ENCODE results near the gene TASOR. TPM values are rescaled to one million over a fixed set of nuclear protein-coding genes. Genes with fewer than 3 reads are reported as not detected.
"Not testable (repeated sequence)": the region's sequence is repeated elsewhere in the genome, so short reads cannot be mapped to it uniquely, and the experiment has no call there.

The TASOR gene
- total RNA-seq, 2 experiments from 2014 or later, result 50.5 TPM

- DNase-seq, result no peak
- peaks cover 2% of the 10 kb centered on the region for H3K36me3 Mint-ChIP-seq
- peak overlapping the region; percentile 28 for H3K27ac Mint-ChIP-seq
- H3K4me3 Mint-ChIP-seq, result peak overlapping the region; percentile 1
- H3K9me3 Mint-ChIP-seq, result peaks cover 2% of the 10 kb centered on the region
- H3K4me1 Mint-ChIP-seq, result peaks cover 39% of the 10 kb centered on the region
- no peaks in the 10 kb centered on the region for H3K27me3 Mint-ChIP-seq
These were observed 10.7 kb upstream of the TASOR start for GRCh38 chr3:56693750-56694149.

GRCh38 chr3:56692520-56693433 is 9.7 kb upstream of the TASOR start:
- H3K27me3 Mint-ChIP-seq, H3K36me3 Mint-ChIP-seq, H3K9me3 Mint-ChIP-seq: not testable (repeated sequence)
- peak overlapping the region; percentile 77 for H3K4me3 Mint-ChIP-seq
- H3K27ac Mint-ChIP-seq, result peak overlapping the region; percentile 81
- peaks cover 47% of the 10 kb centered on the region for H3K4me1 Mint-ChIP-seq
- DNase-seq, result peak; percentile 36

GRCh38 chr3:56692001-56692365 is 8.9 kb upstream of the TASOR start:
- not testable (repeated sequence) for H3K4me3 Mint-ChIP-seq, H3K27me3 Mint-ChIP-seq, H3K9me3 Mint-ChIP-seq, H3K27ac Mint-ChIP-seq, DNase-seq, H3K36me3 Mint-ChIP-seq
- peaks cover 48% of the 10 kb centered on the region for H3K4me1 Mint-ChIP-seq

- no peak overlapping the region for H3K27ac Mint-ChIP-seq
- peaks cover 2% of the 10 kb centered on the region for H3K9me3 Mint-ChIP-seq
- H3K4me3 Mint-ChIP-seq, result no peak overlapping the region
- H3K36me3 Mint-ChIP-seq, result peaks cover 2% of the 10 kb centered on the region
- no peak for DNase-seq
- peaks cover 46% of the 10 kb centered on the region for H3K4me1 Mint-ChIP-seq
- H3K27me3 Mint-ChIP-seq, result no peaks in the 10 kb centered on the region
These were observed 8.3 kb upstream of the TASOR start for GRCh38 chr3:56691165-56692000.

GRCh38 chr3:56689303-56689702 is 6.2 kb upstream of the TASOR start:
- H3K27ac Mint-ChIP-seq, result no peak overlapping the region
- H3K4me1 Mint-ChIP-seq, result peaks cover 27% of the 10 kb centered on the region
- no peak overlapping the region for H3K4me3 Mint-ChIP-seq
- H3K9me3 Mint-ChIP-seq, result peaks cover 2% of the 10 kb centered on the region
- H3K27me3 Mint-ChIP-seq, result no peaks in the 10 kb centered on the region
- DNase-seq, result no peak
- peaks cover 4% of the 10 kb centered on the region for H3K36me3 Mint-ChIP-seq

GRCh38 chr3:56688191-56688590 is 5.1 kb upstream of the TASOR start:
- Mint-ChIP-seq H3K27me3 (no peaks in the 10 kb centered on the region), H3K27ac (no peak overlapping the region), H3K9me3 (no peaks in the 10 kb centered on the region), H3K36me3 (peaks cover 13% of the 10 kb centered on the region), H3K4me1 (peaks cover 20% of the 10 kb centered on the region), H3K4me3 (no peak overlapping the region)
- DNase-seq, result no peak

- peaks cover 43% of the 10 kb centered on the region for H3K36me3 Mint-ChIP-seq
- peaks cover 1% of the 10 kb centered on the region for H3K9me3 Mint-ChIP-seq
- no peaks in the 10 kb centered on the region for H3K27me3 Mint-ChIP-seq
- peaks cover 39% of the 10 kb centered on the region for H3K4me1 Mint-ChIP-seq
- DNase-seq, result no peak
- no peak overlapping the region for H3K27ac Mint-ChIP-seq
- no peak overlapping the region for H3K4me3 Mint-ChIP-seq
These were observed 964 bp upstream of the TASOR start for GRCh38 chr3:56684029-56684428.

- peak; percentile 82 for DNase-seq
- peak overlapping the region; percentile 96 for H3K27ac Mint-ChIP-seq
- H3K4me1 Mint-ChIP-seq, result peaks cover 39% of the 10 kb centered on the region
- H3K27me3 Mint-ChIP-seq, result no peaks in the 10 kb centered on the region
- peaks cover 51% of the 10 kb centered on the region for H3K36me3 Mint-ChIP-seq
- peak overlapping the region; percentile 98 for H3K4me3 Mint-ChIP-seq
- peaks cover 4% of the 10 kb centered on the region for H3K9me3 Mint-ChIP-seq
These were observed 473 bp downstream of the TASOR start for GRCh38 chr3:56682462-56683121.

- Mint-ChIP-seq H3K36me3 (peaks cover 57% of the 10 kb centered on the region), H3K9me3 (peaks cover 4% of the 10 kb centered on the region), H3K4me1 (peaks cover 44% of the 10 kb centered on the region), H3K27ac (peak overlapping the region; percentile 96), H3K27me3 (no peaks in the 10 kb centered on the region), H3K4me3 (peak overlapping the region; percentile 98)
- DNase-seq, result no peak
These were observed 1.0 kb downstream of the TASOR start for GRCh38 chr3:56681984-56682461.

GRCh38 chr3:56680054-56680580 is 2.9 kb downstream of the TASOR start:
- peaks cover 6% of the 10 kb centered on the region for H3K9me3 Mint-ChIP-seq
- no peak for DNase-seq
- peaks cover 47% of the 10 kb centered on the region for H3K4me1 Mint-ChIP-seq
- H3K4me3 Mint-ChIP-seq, result peak overlapping the region; percentile 22
- no peak overlapping the region for H3K27ac Mint-ChIP-seq
- no peaks in the 10 kb centered on the region for H3K27me3 Mint-ChIP-seq
- peaks cover 68% of the 10 kb centered on the region for H3K36me3 Mint-ChIP-seq

- Mint-ChIP-seq H3K9me3 (peaks cover 6% of the 10 kb centered on the region), H3K27me3 (no peaks in the 10 kb centered on the region), H3K4me3 (no peak overlapping the region), H3K36me3 (peaks cover 58% of the 10 kb centered on the region), H3K4me1 (peaks cover 46% of the 10 kb centered on the region), H3K27ac (peak overlapping the region; percentile 55)
- no peak for DNase-seq
These were observed 5.8 kb downstream of the TASOR start for GRCh38 chr3:56677286-56677685.

GRCh38 chr3:56673781-56674457 is 9.1 kb downstream of the TASOR start:
- Mint-ChIP-seq H3K4me1 (peaks cover 18% of the 10 kb centered on the region), H3K27ac (no peak overlapping the region), H3K4me3 (no peak overlapping the region), H3K9me3 (peaks cover 5% of the 10 kb centered on the region), H3K36me3 (peaks cover 52% of the 10 kb centered on the region), H3K27me3 (no peaks in the 10 kb centered on the region)
- DNase-seq, result no peak

- Mint-ChIP-seq H3K36me3 (peaks cover 47% of the 10 kb centered on the region), H3K27me3 (no peaks in the 10 kb centered on the region), H3K4me1 (peaks cover 16% of the 10 kb centered on the region), H3K4me3 (no peak overlapping the region), H3K9me3 (no peaks in the 10 kb centered on the region), H3K27ac (no peak overlapping the region)
- no peak for DNase-seq
These were observed 15.0 kb downstream of the TASOR start for GRCh38 chr3:56667973-56668579.

- peaks cover 14% of the 10 kb centered on the region for H3K4me1 Mint-ChIP-seq
- no peaks in the 10 kb centered on the region for H3K9me3 Mint-ChIP-seq
- H3K27ac Mint-ChIP-seq, result no peak overlapping the region
- no peak overlapping the region for H3K4me3 Mint-ChIP-seq
- H3K36me3 Mint-ChIP-seq, result peaks cover 43% of the 10 kb centered on the region
- no peaks in the 10 kb centered on the region for H3K27me3 Mint-ChIP-seq
- DNase-seq, result no peak
These were observed 18.2 kb downstream of the TASOR start for GRCh38 chr3:56664823-56665222.
